ENCODE results near the gene TEF.
"Not testable (repeated sequence)": the region's sequence is repeated elsewhere in the genome, so short reads cannot be mapped to it uniquely, and the experiment has no call there.

The TEF gene

GRCh38 chr22:41387341-41387740 is 5.6 kb downstream of the TEF start:
- Mint-ChIP-seq H3K27ac (no peak overlapping the region), H3K9me3 (no peaks in the 10 kb centered on the region), H3K36me3 (ENCODE audit: low read depth) (peaks cover 13% of the 10 kb centered on the region), H3K4me3 (no peak overlapping the region), H3K4me1 (ENCODE audit: low read depth) (peaks cover 11% of the 10 kb centered on the region), H3K27me3 (no peaks in the 10 kb centered on the region)

- no peaks in the 10 kb centered on the region for H3K9me3 Mint-ChIP-seq
- no peak overlapping the region for H3K27ac Mint-ChIP-seq
- peaks cover 12% of the 10 kb centered on the region for H3K36me3 Mint-ChIP-seq (ENCODE audit: low read depth)
- H3K4me3 Mint-ChIP-seq, result no peak overlapping the region
- H3K27me3 Mint-ChIP-seq, result no peaks in the 10 kb centered on the region
- H3K4me1 Mint-ChIP-seq (ENCODE audit: low read depth), result peaks cover 2% of the 10 kb centered on the region
Observed at GRCh38 chr22:41394012-41394356, 12.2 kb downstream of the TEF start.

- Mint-ChIP-seq H3K9me3 (no peaks in the 10 kb centered on the region), H3K27me3 (no peaks in the 10 kb centered on the region), H3K4me1 (ENCODE audit: low read depth) (no peaks in the 10 kb centered on the region), H3K36me3 (ENCODE audit: low read depth) (peaks cover 6% of the 10 kb centered on the region), H3K27ac (no peak overlapping the region), H3K4me3 (no peak overlapping the region)
Observed at GRCh38 chr22:41395531-41396240, 13.9 kb downstream of the TEF start.

- Mint-ChIP-seq H3K9me3 (no peaks in the 10 kb centered on the region), H3K36me3 (ENCODE audit: low read depth) (peaks cover 3% of the 10 kb centered on the region), H3K4me3 (no peak overlapping the region), H3K27ac (no peak overlapping the region), H3K4me1 (ENCODE audit: low read depth) (no peaks in the 10 kb centered on the region), H3K27me3 (no peaks in the 10 kb centered on the region)
Observed at GRCh38 chr22:41397143-41397811, 15.5 kb downstream of the TEF start.

- Mint-ChIP-seq H3K27ac (no peak overlapping the region), H3K4me1 (ENCODE audit: low read depth) (peaks cover 4% of the 10 kb centered on the region), H3K9me3 (no peaks in the 10 kb centered on the region), H3K4me3 (no peak overlapping the region), H3K36me3 (ENCODE audit: low read depth) (peaks cover 3% of the 10 kb centered on the region), H3K27me3 (no peaks in the 10 kb centered on the region)
Observed at GRCh38 chr22:41398921-41399320, 17.2 kb downstream of the TEF start.

- no peak overlapping the region for H3K4me3 Mint-ChIP-seq
- no peaks in the 10 kb centered on the region for H3K36me3 Mint-ChIP-seq (ENCODE audit: low read depth)
- no peak overlapping the region for H3K27ac Mint-ChIP-seq
- no peaks in the 10 kb centered on the region for H3K9me3 Mint-ChIP-seq
- peaks cover 19% of the 10 kb centered on the region for H3K4me1 Mint-ChIP-seq (ENCODE audit: low read depth)
- no peaks in the 10 kb centered on the region for H3K27me3 Mint-ChIP-seq
Observed at GRCh38 chr22:41401781-41402648, 20.3 kb downstream of the TEF start.

- not testable (repeated sequence) for H3K36me3 Mint-ChIP-seq (ENCODE audit: low read depth); H3K27ac Mint-ChIP-seq; H3K27me3 Mint-ChIP-seq; H3K4me3 Mint-ChIP-seq; H3K9me3 Mint-ChIP-seq
- peaks cover 19% of the 10 kb centered on the region for H3K4me1 Mint-ChIP-seq (ENCODE audit: low read depth)
Observed at GRCh38 chr22:41402851-41403250, 21.1 kb downstream of the TEF start.

GRCh38 chr22:41403532-41404318 is 22.0 kb downstream of the TEF start:
- Mint-ChIP-seq H3K9me3 (no peaks in the 10 kb centered on the region), H3K4me1 (ENCODE audit: low read depth) (peaks cover 19% of the 10 kb centered on the region), H3K36me3 (ENCODE audit: low read depth) (no peaks in the 10 kb centered on the region), H3K4me3 (no peak overlapping the region), H3K27me3 (no peaks in the 10 kb centered on the region), H3K27ac (peak overlapping the region; percentile 67)

- Mint-ChIP-seq H3K36me3 (ENCODE audit: low read depth) (no peaks in the 10 kb centered on the region), H3K27me3 (no peaks in the 10 kb centered on the region), H3K9me3 (no peaks in the 10 kb centered on the region), H3K4me3 (peak overlapping the region; percentile 11), H3K4me1 (ENCODE audit: low read depth) (peaks cover 19% of the 10 kb centered on the region), H3K27ac (peak overlapping the region; percentile 79)
Observed at GRCh38 chr22:41405588-41405987, 23.8 kb downstream of the TEF start.

- H3K27me3 Mint-ChIP-seq, result no peaks in the 10 kb centered on the region
Observed at GRCh38 chr22:41406410-41406809, 24.7 kb downstream of the TEF start.

GRCh38 chr22:41407433-41407832 is 25.7 kb downstream of the TEF start:
- Mint-ChIP-seq H3K27me3 (no peaks in the 10 kb centered on the region), H3K9me3 (no peaks in the 10 kb centered on the region), H3K36me3 (ENCODE audit: low read depth) (no peaks in the 10 kb centered on the region), H3K4me1 (ENCODE audit: low read depth) (peaks cover 33% of the 10 kb centered on the region), H3K4me3 (no peak overlapping the region), H3K27ac (no peak overlapping the region)

More at GRCh38 chr22:41406410-41406809, 24.7 kb downstream of the TEF start:
- peak overlapping the region; percentile 4 for H3K4me3 Mint-ChIP-seq
- no peaks in the 10 kb centered on the region for H3K9me3 Mint-ChIP-seq
- peaks cover 26% of the 10 kb centered on the region for H3K4me1 Mint-ChIP-seq (ENCODE audit: low read depth)
- no peaks in the 10 kb centered on the region for H3K36me3 Mint-ChIP-seq (ENCODE audit: low read depth)
- peak overlapping the region; percentile 24 for H3K27ac Mint-ChIP-seq

- no peaks in the 10 kb centered on the region for H3K27me3 Mint-ChIP-seq
- peaks cover 36% of the 10 kb centered on the region for H3K4me1 Mint-ChIP-seq (ENCODE audit: low read depth)
- no peak overlapping the region for H3K4me3 Mint-ChIP-seq
- H3K9me3 Mint-ChIP-seq, result no peaks in the 10 kb centered on the region
- no peak overlapping the region for H3K27ac Mint-ChIP-seq
- no peaks in the 10 kb centered on the region for H3K36me3 Mint-ChIP-seq (ENCODE audit: low read depth)
Observed at GRCh38 chr22:41408665-41409064, 26.9 kb downstream of the TEF start.

- no peaks in the 10 kb centered on the region for H3K27me3 Mint-ChIP-seq
- H3K36me3 Mint-ChIP-seq (ENCODE audit: low read depth), result peaks cover 2% of the 10 kb centered on the region
- no peak overlapping the region for H3K4me3 Mint-ChIP-seq
- H3K27ac Mint-ChIP-seq, result peak overlapping the region; percentile 18
- H3K4me1 Mint-ChIP-seq (ENCODE audit: low read depth), result peaks cover 38% of the 10 kb centered on the region
- no peaks in the 10 kb centered on the region for H3K9me3 Mint-ChIP-seq
Observed at GRCh38 chr22:41410311-41410751, 28.6 kb downstream of the TEF start.

- Mint-ChIP-seq H3K9me3 (no peaks in the 10 kb centered on the region), H3K27ac (peak overlapping the region; percentile 87), H3K36me3 (ENCODE audit: low read depth) (peaks cover 6% of the 10 kb centered on the region), H3K27me3 (no peaks in the 10 kb centered on the region), H3K4me1 (ENCODE audit: low read depth) (peaks cover 35% of the 10 kb centered on the region), H3K4me3 (peak overlapping the region; percentile 11)
Observed at GRCh38 chr22:41411021-41411851, 29.5 kb downstream of the TEF start.

All from stimulated activated naive CD8-positive, alpha-beta T cell treated with anti-CD3 and anti-CD28 coated beads, Interleukin-15, Interleukin-2, amounts not matched to agents 100 ng/mL and 50 ng/mL, for 24 hours (primary cell).